HG02610 (cell line): ENCODE data around the gene NSMF.
"Not testable (repeated sequence)": the region's sequence is repeated elsewhere in the genome, so short reads cannot be mapped to it uniquely, and the experiment has no call there.

ENCODE experiments used
- ATAC-seq: cut with Tn5 transposase; IDR thresholded peaks from one replicate; pipeline ENCODE4 v1.9.1; 2021; ENCODE audit warnings: mild to moderate bottlenecking, moderate library complexity; ENCODE audit not compliant: unreplicated experiment

NSMF gene

DNA sequence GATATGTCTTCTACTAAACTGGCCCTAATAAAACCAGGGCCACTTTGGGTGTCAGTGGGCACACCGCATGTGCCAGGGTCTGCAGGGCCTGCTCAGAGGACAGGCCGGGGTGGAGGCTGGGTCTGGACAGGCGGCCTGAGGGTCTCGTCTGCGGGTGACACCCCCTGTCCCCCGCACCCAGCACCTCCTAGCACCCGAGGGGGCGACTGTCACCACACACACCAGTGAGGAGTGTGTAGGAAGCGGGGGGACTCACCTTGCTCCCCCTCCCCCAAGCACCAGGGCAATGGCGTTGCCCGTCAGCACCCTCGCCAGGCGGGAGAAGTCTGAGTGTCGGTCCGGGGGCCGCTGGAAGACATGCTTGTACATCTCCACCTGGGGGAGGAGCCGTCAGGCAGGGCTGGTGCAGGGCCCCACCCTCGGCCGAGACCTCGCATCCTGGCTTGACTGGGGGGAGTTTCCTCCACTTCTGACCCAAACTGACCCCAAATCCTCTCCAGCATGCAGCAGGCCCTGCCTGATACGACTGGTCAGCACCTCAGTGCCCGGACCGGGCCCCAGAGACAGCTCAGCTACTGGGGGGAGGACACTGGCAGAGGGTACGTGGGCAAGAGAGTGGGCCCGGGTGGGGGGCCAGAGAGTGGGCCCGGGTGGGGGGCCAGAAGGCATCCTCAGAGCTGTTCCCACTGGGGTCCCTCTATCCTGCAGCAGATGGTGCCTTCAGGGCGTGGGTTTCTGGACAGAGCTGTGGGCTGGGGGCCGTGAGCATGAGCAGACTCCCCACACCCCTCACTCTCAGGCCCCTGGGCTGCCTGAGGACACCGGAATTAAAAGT lies 18.9 kb upstream of the NSMF start:
- no peak for ATAC-seq

GRCh38 chr9:137476856-137477255 lies 17.7 kb upstream of the NSMF start:
- ATAC-seq = no peak

GRCh38 chr9:137475666-137476065 lies 16.5 kb upstream of the NSMF start:
- no peak for ATAC-seq

DNA sequence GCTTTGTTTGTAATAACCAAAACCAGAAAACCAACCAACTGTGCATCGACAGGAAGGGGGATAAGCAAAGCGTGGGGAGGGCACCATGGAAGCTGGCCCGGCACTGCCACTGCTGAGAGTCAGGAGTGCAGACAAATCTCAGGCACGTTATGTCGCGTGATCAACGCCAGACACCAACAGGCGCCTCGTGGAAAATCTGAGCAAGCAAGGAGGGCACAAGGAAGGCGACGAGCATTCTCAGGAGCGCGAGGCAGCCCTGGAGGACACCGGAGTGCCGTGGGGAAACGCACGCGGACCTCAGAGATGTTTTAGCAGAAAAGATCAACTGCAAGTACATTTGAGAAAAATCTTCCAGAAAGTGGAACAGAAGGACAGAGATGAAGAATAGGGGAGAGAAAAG lies 15.1 kb upstream of the NSMF start:
- no peak for ATAC-seq

- ATAC-seq = no peak
These were observed 11.7 kb upstream of the NSMF start for GRCh38 chr9:137470785-137471184.

GRCh38 chr9:137467896-137468295 lies 8.8 kb upstream of the NSMF start:
- ATAC-seq = no peak

DNA sequence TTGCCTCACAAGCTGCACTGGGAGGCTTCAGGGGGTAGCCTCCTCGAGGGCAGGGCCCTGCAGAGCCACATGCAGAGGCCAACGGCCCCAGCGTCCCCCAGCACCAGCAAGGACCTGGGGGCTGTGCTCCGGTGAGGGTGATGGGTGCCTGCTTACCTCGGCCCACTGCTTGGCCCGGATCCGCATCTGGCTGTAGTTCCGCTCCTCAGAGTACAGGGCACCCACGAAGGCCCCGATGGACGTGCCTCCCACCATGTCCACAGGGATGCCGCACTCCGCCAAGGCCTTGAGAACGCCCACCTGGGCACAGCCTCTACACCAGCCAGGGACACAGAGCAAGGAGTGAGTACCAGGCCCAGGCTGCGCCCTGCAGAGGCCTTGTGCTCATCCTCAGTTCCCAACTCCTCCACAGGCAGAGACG lies 8.0 kb upstream of the NSMF start:
- ATAC-seq = no peak

DNA sequence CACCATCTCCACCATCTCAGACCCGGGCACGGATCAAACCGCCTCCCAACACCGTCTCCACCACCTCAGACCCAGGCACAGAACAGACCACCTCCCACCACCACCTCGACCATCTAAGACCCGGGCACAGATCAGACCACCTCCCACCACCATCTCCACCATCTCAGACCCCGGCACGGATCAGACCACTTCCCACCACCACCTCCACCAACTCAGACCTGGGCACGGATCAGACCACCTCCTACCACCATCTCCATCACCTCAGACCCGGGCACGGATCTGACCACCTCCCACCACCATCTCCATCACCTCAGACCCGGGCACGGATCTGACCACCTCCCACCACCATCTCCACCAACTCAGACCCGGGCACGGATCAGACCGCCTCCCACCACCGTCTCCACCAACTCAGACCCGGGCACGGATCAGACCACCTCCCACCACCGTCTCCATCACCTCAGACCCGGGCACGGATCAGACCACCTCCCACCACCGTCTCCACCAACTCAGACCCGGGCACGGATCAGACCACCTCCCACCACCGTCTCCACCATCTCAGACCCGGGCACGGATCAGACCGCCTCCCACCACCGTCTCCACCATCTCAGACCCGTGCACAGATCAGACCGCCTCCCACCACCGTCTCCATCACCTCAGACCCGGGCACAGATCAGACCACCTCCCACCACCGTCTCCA lies 7.4 kb upstream of the NSMF start:
- not testable (repeated sequence) for ATAC-seq

DNA sequence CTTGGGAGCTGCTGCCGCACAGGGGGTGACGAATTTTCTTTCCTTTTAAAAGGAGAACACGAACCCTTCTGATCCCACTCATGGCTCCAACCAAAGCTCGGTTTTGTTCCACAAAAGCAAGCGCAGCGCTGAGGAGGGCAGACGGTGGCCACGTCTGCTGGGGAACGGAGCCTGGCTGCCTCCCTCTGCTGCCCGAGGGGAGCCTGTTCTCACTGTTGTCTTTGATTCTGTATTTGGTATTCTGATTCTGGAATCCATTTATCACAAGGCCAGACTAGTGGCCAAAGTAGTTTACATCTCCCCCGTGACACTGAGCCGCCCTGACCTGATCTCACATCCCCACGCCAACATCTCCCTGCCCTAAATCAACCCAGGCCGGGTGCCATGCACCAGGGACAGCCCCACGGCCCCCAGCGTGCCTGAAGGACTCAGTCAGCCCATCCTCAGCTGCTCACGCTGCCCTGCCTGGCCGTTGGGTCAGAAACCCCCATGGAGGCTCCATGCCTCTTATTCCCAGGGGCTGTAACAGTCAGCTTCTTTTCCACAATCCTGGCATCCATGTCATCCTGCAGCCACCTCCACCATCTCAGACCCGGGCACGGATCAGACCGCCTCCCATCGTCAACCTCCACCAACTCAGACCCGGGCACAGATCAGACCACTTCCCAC lies 6.7 kb upstream of the NSMF start:
- ATAC-seq = no peak

GRCh38 chr9:137465000-137465719 lies 6.0 kb upstream of the NSMF start:
- no peak for ATAC-seq

GRCh38 chr9:137464291-137464999 lies 5.3 kb upstream of the NSMF start:
- no peak for ATAC-seq

DNA sequence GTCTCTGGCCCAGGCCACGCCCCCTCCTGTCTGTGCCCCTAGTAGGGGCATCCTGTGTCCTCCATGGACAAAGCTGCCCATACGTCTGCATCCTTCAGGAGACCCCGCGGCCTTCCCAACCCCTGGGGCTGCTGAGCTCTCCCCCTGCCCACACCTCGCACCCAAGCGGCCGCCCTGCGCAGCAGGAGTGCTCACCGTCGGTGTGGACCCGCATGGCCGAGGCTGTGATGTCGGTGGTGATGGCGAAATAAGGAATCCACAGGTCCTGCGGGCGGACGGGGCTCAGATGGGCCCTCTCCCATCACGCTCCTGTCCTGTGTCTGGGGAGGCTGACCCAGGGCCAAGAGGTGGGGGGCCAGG lies 4.8 kb upstream of the NSMF start:
- no peak for ATAC-seq

DNA sequence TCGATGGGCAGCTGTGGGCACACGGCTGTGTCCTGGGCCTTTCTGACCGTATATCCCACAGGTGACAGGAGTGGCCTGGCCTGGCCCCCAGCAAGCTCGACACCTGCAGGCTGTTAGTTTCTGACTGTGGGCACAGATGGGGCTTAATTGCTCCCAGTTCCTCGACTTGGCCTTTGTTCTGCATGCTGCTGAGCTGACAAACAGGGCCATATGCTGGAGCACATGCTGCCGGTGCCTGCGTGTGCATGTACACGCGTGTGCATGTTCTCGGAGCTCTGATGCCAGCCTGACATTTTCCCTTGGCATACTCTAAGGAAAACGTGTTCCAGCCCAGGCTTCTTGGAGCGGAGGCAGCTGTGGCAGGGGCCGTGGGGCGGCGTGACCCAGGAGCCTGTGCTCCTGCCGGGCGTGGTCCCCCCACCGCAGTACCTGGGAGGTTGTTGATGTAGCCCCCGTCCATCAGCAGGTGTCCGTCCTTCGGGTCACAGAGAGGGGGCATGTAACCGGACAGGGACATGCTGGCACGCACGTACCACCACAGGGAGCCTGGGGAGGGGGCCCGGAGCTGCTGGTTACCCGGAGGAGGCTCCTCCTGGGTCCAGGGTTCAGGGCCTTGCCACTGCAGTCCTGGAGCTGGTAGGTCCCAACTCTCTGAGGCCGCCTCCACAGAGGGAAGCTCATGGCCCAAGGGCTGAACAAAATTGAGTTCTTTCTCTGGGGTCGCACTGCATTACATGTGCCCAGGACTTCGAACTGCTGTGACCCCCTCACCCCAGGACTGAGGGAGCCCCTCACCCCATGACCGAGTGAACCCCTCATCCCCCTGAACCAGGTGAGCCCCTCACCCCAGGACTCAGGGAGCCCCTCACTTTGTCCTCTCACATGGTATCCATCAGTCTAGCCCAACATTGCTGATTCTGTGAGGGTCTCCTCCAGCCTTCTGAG lies 4.1 kb upstream of the NSMF start:
- ATAC-seq = no peak

DNA sequence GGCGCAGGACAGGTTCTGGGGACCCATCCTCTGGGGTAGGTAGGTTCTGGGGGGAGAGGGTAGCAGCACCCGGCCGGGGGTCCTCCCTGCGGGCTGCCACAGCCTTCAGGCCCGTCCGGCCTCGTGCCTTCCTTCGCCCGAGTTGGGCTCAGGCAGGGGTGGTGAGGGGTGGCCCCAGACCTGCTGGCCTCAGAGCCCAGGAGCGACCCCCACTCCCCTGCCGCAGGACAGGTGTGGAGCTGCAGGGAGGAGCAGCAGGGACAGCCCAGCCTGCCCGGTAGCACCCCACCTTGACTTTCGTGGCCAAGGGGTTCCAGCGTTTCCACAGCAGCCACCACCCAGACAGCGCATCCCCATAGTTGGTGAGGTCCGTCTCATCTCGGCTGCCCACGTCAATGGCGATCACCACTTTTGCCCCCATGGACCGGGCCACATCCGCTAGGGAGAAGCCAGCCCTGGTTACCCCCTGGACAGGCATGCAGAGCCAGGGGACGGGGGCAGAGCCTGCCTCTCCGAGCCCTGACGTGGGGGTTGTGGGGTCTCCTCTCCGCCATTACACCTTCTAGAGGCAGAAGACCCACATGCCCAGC lies 3.4 kb upstream of the NSMF start:
- no peak for ATAC-seq

- peak; percentile 44 for ATAC-seq
These were observed 2.7 kb upstream of the NSMF start for GRCh38 chr9:137461663-137462395.

- ATAC-seq = no peak
These were observed 2.2 kb upstream of the NSMF start for GRCh38 chr9:137461316-137461662.

DNA sequence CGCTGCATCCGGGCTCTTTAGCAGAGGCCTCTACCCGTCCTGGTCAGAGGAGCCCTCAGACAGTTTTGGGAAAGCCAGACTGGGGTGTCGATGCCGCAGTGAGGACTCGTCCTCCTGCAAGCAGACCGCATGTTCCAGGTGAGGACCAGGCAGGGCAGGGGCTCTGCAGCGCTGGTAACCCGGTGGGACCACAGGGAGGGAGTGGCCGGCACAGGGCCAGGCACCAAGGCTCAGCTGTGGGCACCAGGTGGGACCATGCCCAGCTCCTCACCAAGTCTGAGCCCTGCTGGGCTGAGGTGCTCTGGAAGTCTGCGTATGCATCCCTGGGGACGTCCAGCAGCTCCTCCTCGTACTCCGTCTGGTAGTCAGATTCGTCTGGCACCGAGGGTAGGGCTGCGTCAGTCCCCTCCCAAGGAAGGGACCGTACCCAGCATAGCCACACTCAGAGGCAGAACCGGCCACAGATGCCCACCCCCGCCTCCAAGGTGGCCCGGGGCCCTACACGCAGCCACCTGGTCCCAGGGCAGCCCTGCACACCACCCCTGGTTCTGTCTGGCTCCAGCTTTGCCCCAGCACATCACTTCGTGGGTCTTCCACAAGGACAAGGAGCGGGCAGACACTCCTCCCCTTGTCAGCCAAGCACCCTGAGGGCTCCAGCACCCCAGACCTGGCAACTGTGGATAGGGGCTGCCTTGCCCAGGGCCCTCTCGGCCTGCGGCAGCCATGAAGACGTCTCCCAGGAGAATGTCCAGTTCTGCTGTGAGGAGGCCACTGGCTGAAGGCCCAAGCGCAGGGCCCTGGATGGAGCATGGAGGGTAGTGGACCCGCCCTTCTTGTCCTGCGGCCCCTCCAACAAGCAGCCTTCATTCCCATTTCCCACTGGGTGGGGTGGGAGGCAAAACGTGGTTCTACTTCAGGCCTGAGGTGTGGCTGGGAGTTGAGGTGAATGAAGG lies 1.5 kb upstream of the NSMF start:
- no peak for ATAC-seq
